D721Med (cell line): ENCODE results near the gene ANO6.

Source experiments
- DNase-seq: peaks from one replicate; pipeline ENCODE4 v3.0.0; 2011; ENCODE audit warnings: low spot score; ENCODE audit not compliant: insufficient read length
- FAIRE-seq: peaks from 2 replicates; lab custom pipeline; 2011; peaks lifted over from hg19 to GRCh38; lab: Jason Lieb, UNC
- CTCF ChIP-seq: IDR thresholded peaks from 2 replicates; pipeline ENCODE4 v1.5.1; 2012; ENCODE audit warnings: mild to moderate bottlenecking, control low read depth; ENCODE audit not compliant: insufficient read depth; ENCODE audit errors: missing control alignments

Gene ANO6

GRCh38 chr12:45324391-45324790, 108.5 kb downstream of the ANO6 start:
- DNase-seq, result no peak
- no peak for FAIRE-seq
- no peak for TF ChIP-seq CTCF

- DNase-seq (no peak), FAIRE-seq (no peak)
- no peak for TF ChIP-seq CTCF
Observed at GRCh38 chr12:45326358-45326975, 110.6 kb downstream of the ANO6 start.

GRCh38 chr12:45327823-45328383, 112.0 kb downstream of the ANO6 start:
- FAIRE-seq, result no peak
- no peak for TF ChIP-seq CTCF
- DNase-seq, result no peak

GRCh38 chr12:45329238-45329637, 113.3 kb downstream of the ANO6 start:
- no peak for TF ChIP-seq CTCF
- FAIRE-seq (no peak), DNase-seq (no peak)

- no peak for TF ChIP-seq CTCF
- DNase-seq (no peak), FAIRE-seq (no peak)
Observed at GRCh38 chr12:45329702-45330101, 113.8 kb downstream of the ANO6 start.

GRCh38 chr12:45331552-45331951, 115.7 kb downstream of the ANO6 start:
- DNase-seq (no peak), FAIRE-seq (no peak)
- no peak for TF ChIP-seq CTCF

GRCh38 chr12:45334396-45334795, 118.5 kb downstream of the ANO6 start:
- TF ChIP-seq CTCF, result no peak
- DNase-seq (no peak), FAIRE-seq (no peak)
